ENCODE measurements around the gene SPSB2.

The SPSB2 gene

DNA sequence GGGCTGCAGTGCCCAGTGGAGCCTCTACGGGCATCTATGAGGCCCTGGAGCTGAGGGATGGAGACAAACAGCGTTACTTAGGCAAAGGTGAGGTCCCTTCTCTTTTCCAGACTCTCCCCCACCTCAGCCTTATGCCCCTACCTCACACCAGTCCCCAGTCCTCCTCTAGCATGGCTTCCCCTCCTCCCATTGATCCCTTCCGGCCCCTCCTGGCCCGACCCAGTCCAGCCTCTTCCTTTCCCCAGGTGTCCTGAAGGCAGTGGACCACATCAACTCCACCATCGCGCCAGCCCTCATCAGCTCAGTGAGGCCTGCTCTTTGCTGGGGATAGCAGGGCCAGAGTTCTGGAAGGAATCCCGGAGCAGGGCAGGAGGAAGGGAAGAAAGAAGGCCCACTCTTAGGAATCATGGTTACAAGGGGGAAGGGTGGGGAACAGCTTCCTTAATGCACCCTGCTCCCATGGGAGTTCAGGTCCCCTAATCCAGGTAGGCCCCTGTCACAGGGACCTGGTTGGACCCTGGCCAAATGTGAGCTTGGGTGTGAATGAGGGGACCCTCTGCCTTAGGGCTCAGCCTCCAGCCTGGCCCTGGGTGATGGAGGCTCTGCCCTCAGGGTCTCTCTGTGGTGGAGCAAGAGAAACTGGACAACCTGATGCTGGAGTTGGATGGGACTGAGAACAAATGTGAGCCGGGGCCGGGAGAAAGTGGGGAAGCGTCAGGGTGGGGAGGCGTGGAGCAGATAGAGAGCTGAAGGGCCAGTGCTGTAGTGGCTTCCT is 43.5 kb upstream of the SPSB2 start:
- TF ChIP-seq, protein P1, sequence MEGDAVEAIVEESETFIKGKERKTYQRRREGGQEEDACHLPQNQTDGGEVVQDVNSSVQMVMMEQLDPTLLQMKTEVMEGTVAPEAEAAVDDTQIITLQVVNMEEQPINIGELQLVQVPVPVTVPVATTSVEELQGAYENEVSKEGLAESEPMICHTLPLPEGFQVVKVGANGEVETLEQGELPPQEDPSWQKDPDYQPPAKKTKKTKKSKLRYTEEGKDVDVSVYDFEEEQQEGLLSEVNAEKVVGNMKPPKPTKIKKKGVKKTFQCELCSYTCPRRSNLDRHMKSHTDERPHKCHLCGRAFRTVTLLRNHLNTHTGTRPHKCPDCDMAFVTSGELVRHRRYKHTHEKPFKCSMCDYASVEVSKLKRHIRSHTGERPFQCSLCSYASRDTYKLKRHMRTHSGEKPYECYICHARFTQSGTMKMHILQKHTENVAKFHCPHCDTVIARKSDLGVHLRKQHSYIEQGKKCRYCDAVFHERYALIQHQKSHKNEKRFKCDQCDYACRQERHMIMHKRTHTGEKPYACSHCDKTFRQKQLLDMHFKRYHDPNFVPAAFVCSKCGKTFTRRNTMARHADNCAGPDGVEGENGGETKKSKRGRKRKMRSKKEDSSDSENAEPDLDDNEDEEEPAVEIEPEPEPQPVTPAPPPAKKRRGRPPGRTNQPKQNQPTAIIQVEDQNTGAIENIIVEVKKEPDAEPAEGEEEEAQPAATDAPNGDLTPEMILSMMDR (IDR thresholded peaks at IDR 0.05; ENCODE audit: control insufficient read depth, extremely low read depth, insufficient read depth), result no peak
- no peak overlapping the region for H3K4me3 ChIP-seq (ENCODE audit: low read depth, low read length)
- no peak for DNase-seq (ENCODE audit: low read depth)

DNA sequence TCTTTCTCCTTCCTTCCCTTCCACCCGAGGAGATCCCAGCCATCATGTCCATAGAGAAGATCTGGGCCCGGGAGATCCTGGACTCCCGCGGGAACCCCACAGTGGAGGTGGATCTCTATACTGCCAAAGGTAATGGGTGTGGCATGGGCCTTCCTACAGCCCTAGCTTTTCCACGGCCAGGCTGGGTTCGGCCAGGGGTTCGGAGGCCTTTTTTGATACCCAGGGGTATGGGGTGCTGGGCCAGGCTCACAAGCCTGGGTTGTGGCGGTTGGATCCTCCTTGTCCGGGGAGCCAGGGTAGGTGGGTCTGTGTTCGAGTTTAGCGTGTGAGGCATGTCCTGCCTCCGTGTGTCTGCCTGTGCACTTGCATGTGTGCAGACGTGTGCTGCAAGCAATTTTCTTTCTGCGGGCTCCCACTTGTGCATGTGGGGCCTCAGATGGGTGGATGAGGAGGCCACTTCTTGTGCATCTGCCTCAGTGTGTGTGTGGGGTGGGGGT is 42.7 kb upstream of the SPSB2 start:
- no peak overlapping the region for H3K4me3 ChIP-seq (ENCODE audit: low read depth, low read length)
- DNase-seq (ENCODE audit: low read depth), result no peak
- TF ChIP-seq, protein P1 (IDR thresholded peaks at IDR 0.05; ENCODE audit: control insufficient read depth, extremely low read depth, insufficient read depth), result no peak

DNA sequence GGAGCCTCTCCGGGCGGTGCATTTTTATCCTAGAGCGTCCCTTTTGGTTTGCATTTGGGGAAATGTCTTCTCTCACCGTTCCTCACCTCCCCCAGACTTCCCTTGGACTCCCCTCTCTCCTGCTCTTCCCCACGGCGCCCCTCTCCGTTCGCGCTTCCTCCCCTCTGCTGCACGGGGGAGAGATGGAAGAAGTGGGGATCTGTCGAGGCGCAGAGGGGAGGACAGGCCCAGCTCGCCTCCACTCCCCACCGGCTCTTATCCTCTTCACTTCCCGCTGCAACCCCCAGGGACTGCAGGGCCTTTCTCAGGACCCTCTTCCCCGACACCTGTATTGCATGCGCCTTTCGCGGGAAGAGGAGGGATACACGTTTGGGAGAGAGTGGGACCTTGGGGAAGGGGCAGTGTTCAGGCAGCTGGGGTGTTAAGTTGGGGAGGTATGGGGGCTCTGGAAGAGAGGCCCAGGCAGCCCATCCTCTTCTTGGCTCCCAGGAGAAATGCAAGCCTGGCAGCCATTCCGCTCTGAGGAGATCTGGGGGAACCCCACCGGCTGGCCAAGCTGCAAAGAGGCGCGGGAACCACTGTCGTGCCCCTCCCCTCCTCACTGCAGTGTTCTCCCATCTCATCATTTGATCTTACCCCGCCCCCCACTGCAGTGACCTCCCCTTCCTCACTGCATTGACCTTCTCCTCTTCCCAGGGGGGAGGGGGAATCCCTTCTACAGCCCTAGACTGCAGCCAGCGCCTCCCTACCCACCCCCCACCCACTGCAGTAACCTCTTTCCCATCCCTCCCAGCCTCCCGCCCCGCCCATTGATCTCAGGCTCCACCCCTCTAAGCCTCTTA is 42.1 kb upstream of the SPSB2 start:
- H3K4me3 ChIP-seq (ENCODE audit: low read depth, low read length), result peak overlapping the region; percentile 60
- DNase-seq (ENCODE audit: low read depth), result no peak
- TF ChIP-seq, protein P1 (IDR thresholded peaks at IDR 0.05; ENCODE audit: control insufficient read depth, extremely low read depth, insufficient read depth), result no peak

DNA sequence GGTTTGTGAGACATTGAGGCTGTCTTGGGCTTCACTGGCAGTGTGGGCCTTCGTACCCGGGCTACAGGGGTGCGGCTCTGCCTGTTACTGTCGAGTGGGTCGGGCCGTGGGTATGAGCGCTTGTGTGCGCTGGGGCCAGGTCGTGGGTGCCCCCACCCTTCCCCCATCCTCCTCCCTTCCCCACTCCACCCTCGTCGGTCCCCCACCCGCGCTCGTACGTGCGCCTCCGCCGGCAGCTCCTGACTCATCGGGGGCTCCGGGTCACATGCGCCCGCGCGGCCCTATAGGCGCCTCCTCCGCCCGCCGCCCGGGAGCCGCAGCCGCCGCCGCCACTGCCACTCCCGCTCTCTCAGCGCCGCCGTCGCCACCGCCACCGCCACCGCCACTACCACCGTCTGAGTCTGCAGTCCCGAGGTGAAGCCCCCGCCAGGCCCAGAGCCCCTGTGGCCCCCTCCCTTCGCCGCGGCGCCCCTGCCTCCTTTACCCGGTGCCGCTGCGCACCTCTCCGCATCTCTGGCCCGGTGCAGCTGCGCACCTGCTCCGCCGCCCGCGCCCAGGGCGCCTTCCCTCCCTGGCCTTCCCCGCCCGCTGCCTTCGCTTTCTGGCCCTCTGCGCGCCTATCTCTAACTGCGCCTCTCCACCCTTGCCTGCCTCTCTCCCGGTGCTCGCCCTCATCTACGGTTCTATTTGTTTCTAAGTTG is 41.3 kb upstream of the SPSB2 start, which contains the start of gene ENO2:
TSS of gene ENO2 (plus strand) at position 335 of the 701 bp plus-strand sequence. CDS start 1,253 bp downstream, outside the sequence.
- TF ChIP-seq, protein P1 (IDR thresholded peaks at IDR 0.05; ENCODE audit: control insufficient read depth, extremely low read depth, insufficient read depth), result no peak

DNA sequence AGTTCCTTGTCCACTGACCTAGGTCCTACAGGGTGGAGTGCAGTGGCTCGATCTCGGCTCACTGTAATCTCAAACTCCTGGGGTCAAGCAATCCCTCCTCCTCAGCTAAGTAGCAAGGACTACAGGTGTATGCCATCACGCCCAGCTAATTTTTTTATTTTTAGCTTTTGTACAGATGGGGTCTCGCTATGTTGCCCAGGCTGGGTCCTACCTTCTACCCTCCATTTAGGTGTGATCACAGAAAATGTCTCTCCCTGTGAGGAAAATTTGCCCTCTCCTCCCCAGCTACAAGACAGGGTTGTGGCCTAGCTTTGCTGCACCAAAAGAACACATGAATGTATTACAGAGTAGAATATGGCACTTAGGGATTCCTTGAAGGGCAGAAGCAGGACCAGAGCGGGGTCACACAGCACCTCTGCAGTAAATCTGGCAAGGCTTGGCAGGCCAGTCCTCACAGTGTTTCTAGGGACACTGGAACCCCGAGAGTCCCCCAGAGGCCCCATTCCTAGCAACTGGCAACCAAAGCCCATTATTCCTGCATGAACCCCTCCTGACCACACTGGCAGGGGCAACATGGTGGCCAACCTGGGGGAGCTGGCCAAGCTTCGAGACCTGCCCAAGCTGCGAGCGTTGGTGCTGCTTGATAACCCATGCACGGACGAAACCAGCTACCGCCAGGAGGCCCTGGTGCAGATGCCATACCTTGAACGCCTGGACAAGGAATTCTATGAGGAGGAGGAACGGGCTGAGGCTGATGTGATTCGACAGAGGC is 39.2 kb upstream of the SPSB2 start:
- H3K4me3 ChIP-seq (ENCODE audit: low read depth, low read length), result no peak overlapping the region
- no peak for DNase-seq (ENCODE audit: low read depth)
- TF ChIP-seq, protein P1 (IDR thresholded peaks at IDR 0.05; ENCODE audit: control insufficient read depth, extremely low read depth, insufficient read depth), result no peak

More for the DNA sequence above, 41.3 kb upstream of the SPSB2 start, which contains the start of gene ENO2:
- H3K4me3 ChIP-seq (ENCODE audit: low read depth, low read length), result peak within 1 kb of the TSS; percentile 60
- DNase-seq (ENCODE audit: low read depth), result no peak
